T-helper 1 cell treated with Interleukin-12 subunit alpha and Interleukin-12 subunit beta and Interleukin-4 antibody, amounts not matched to agents 30 ng/mL and 1 ng/mL, for 36 hours (primary cell): ENCODE data around the gene RBBP7. TPM values are rescaled to one million over a fixed set of nuclear protein-coding genes. Genes with fewer than 3 reads are reported as not detected.

ENCODE experiments used
- intact Hi-C: fragments of 100-400 bp; cut with micrococcal nuclease; formaldehyde crosslinking; loops from one replicate; pipeline ENCODE4 v1.15.1; 2024
- total RNA-seq: library from RNA; stranded (reverse); gene quantifications from 2 replicates; pipeline ENCODE4 v1.2.3, GENCODE V29; 2022

RBBP7 gene
- 104 and 106 TPM in 2 replicates for total RNA-seq

DNA sequence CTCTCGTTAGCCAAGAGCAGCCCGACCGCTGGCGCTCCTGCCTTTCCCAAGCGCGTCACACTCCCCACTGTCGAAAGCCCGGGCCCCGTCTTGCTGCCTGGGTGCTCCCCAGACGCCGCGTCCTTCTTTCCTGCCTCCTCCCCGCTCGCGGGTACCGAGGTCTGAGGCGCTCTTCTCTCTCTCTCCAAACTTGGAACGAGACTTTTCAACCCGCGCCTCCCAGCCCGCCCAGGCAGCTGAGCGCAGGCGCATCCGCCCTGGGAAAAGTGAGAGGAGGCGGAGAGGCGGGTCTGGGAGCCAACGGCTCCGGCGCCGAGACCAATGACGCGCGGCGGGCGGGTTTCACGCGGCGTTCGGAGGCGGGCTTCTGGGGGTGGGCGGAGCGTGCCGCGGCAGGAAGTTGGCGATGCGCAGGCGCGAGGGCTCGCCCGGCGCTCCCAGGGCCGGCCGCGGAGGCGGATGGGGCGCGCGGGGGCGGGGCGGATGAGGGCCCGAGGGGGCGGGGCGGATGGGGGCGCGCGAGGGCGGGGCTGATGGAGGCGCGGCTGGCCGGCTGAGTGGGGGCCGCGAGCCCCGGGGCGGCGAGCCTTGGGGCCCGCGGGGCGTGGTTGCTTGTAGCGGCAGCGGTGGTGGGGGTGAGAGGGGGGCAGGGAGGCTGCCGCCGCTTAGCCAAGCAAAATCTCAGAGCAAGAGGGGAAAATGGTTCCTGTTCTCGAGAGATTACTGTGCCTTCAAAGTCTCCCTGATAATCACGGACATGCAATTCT lies at the start of gene RBBP7:
Gene RBBP7, minus strand, starts transcription at position 268 of the 767 bp plus-strand sequence. CDS start 309 bp downstream, outside the sequence.
- intact Hi-C loops, result loop anchor here (1.0 to 5.0 kb wide), 10 partner anchors 14 to 1533 kb away; partner anchors contain the start of genes CA5B, PIGA, REPS2 and SYAP1

DNA sequence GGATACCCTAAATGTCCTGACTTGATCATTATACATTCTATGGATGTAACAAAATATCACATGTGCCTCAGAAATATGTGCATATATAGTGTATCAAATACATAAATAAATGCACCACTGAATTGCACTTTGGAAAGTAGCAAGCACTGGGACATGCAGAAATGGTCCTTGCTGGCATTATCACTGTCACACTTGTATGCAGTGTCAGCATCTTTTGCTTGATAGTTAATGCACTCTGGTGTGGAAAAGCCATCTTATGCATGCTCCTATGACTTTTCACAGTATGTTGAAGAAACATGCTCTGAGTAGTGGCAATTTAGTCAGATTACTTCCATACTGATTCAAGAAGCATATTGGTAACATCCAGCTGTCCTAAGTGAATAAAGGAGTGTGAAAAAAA lies 48.8 kb upstream of the RBBP7 start:
- intact Hi-C loops, result no loop called here

DNA sequence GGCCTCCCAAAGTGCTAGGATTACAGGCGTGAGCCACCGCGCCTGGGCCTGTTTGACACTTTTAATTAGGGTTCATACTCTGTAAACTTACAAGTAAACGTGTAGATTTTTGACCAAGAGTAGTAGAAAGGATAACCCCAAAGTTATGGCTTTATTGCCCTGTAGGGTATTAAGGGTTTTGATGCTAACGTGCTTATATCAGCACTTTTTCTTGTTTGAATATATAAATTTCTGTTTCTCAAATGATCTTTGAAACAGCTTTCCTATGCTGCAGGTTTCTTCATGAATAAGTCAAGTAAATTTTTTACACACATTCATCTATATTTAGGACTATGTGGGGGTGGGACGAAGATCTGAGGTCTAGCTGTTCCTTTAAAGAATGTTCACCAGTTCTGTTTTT lies 47.0 kb upstream of the RBBP7 start:
- intact Hi-C loops, result no loop called here

DNA sequence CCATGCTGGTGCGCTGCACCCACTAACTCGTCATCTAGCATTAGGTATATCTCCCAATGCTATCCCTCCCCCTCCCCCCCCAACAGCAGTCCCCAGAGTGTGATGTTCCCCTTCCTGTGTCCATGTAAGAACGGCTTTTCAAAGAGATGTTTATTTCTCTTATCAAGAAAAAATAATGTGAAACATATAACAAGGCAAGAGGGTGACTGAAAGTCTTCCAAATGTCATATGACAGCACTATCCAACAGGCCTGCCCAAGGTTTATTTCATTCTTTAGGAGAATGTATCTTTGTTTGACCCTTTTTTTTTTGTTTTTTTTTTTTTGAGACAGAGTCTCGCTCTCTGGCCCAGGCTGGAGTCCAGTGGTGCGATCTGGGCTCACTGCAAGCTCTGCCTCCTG lies 46.4 kb upstream of the RBBP7 start:
- intact Hi-C loops, result no loop called here

DNA sequence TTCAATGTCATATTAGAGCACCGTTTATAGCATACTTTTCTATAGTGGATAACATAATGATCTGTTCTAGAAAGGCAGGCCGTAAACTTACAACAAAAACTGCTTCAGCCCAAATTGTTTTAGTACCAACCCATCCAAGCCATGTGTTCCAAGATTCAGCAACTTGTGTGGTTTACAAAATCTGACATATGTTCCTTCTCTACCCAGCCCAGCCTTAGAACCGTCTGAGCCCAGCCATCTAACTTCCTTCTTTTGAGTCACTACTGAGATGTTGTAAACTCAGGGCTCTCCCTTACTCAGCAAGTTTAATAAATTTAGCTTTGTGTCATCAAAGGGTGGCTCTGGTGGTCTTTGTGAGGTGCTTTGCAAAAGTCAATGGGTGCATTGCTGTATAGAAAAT lies 43.9 kb upstream of the RBBP7 start:
- intact Hi-C loops, result no loop called here

GRCh38 chrX:16910376-16910775 lies 40.2 kb upstream of the RBBP7 start:
- intact Hi-C loops, result no loop called here

DNA sequence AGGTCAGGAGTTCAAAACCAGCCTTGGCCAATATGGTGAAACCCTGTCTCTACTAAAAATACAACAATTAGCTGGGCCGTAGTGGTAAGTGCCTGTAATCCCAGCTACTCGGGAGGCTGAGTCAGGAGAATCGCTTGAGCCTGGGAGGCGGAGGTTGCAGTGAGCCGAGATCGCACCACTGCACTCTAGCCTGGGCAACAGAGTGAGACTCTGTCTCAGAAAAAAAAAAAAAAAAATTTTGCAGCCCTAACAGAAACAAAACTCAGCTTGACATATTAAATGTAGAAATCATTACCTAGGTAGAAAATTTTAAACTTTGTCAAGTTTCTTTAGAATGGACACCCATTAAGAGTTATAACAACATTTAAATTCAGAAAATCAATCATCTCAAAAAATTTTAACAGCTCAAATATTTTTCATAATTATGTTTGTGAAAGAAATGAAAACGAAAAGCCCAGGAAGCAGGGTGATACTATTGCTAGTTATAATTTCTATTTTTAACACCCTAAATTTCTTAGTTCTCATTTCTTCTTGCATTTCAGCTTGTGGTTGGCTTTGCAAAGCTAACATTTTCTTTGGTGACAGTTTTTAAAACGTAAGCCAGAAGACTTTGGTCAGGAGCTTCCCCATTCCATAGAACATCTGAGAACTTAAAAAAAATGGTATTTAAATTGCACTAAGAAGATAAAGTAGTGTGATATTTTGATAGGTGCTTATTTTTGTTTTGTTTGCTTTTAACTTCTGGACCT lies 33.3 kb upstream of the RBBP7 start:
- intact Hi-C loops, result no loop called here

DNA sequence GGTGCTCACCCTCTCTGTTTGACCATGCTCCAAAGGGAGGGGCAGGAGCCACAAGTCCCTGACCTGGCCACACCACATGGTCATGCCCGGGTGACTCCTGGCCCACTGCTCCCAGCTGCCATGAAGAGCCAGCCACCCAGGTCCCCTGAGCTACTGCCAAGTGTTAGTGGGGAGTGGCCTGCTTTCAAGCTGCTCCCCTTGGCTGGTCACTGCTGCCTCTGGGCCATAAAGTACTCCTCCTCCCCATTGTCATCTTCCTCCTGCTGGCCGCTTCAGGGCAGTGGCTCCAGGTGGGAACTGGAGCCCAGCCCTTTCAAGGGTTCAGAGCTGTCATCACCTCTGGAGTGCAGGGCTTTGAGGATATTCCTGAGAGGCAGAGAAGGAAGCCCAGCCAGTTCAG lies 27.3 kb upstream of the RBBP7 start:
- intact Hi-C loops, result no loop called here

DNA sequence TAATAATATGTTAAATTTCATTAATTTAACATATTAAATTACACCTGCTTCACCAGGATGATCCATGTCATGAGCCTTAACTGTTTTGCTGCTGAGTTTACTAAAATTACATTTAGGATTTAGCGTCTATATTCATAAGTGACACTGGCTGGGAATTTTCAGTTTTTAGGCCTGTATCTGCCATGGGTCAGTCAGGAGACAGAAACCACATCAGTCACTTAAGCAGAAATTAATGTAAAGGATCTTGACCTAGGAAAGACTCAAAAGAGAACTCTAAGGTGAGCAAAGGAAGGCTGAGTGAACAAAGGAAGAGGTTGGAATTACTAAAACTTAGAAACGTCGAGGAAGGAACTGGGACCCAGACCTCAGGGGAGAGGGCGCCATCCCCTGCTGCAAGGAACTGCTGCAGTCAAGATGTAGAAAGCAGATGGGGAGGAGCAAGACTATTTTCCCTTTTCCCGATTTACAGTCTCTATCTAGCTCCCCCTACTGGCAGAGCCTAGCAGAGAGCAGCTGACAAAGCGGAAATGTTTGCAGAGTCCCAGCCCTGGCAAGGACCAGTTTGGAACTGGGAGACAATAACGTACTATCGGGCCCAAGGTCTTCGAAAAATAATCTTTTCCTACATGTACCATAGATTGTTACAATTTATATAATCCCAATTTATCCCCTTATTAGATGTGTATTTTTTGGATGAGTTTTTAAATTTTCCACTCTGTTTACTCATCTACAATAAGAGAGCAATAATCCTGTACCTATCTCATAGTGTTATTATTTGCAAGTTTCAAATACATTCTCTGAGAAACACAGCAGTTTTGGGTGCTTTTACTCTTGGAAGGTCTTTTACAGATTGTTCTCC lies 22.6 kb upstream of the RBBP7 start:
- intact Hi-C loops, result loop anchor here (1.0 kb wide), 2 partner anchors 9 to 66 kb away; no protein-coding TSS in a partner anchor

DNA sequence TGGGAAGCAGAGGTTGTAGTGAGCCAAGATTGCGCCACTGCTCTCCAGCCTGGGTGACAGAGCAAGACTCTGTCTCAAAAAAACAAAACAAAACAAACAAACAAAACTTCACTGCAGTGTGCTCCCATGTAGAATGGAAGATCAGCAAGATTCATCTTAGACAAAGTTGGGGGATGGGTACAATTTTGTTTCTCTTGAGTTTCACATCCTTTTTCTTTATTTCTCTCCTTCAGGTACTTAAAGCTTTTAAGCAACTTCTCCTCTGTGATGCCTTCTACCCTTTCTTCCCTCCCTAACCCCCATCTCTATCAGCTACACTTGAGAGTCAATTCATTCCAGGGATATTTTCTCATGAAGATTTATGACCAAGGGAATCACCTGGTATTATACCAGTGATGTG lies 15.5 kb upstream of the RBBP7 start:
- intact Hi-C loops, result loop anchor here (10.0 kb wide), 1 partner anchor 1539 kb away; the partner anchor contains the start of gene CDKL5

DNA sequence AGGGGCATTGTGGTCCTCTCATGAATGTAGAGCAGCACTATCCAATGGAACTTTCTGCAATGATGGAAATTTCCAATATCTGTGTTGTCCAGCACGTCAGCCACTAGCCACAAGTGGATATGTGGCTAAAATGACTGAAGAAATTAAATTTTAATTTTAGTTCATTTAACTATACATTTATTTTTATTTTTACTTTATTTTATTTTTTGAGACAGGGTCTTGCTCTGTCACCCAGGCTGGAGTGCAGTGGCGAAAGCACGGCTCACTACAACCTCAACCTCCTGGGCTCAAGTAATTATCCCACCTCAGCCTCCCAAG lies 13.3 kb upstream of the RBBP7 start:
- intact Hi-C loops, result loop anchor here (1.0 to 10.0 kb wide), 5 partner anchors 9 to 1541 kb away; partner anchors contain the start of genes CDKL5 and REPS2

GRCh38 chrX:16882702-16883486 lies 12.7 kb upstream of the RBBP7 start:
- intact Hi-C loops, result loop anchor here (1.0 to 10.0 kb wide), 6 partner anchors 9 to 1542 kb away; partner anchors contain the start of genes CDKL5 and REPS2

DNA sequence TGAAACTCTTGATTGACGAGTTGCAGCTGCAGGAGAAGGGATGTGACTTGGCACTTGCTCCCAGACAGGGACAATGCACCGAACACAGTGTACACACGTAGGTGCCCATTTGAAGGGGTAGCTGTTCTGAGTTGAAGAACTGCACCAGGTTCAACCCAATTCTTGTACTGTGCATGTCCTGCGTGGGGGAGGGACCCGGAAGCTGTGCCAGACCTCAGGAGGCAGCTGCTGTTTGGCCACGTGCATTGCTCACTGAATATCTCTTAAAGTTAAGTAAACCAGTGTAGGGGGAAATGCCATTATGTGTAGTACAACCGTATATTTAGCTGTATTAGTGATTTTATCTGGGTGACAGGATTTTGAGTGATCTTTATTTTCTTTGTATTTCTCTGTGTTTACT lies 12.0 kb upstream of the RBBP7 start:
- intact Hi-C loops, result loop anchor here (1.0 to 10.0 kb wide), 3 partner anchors 11 to 1543 kb away; partner anchors contain the start of gene CDKL5

- intact Hi-C loops, result no loop called here
Measured at GRCh38 chrX:16876696-16877095, 6.5 kb upstream of the RBBP7 start.

DNA sequence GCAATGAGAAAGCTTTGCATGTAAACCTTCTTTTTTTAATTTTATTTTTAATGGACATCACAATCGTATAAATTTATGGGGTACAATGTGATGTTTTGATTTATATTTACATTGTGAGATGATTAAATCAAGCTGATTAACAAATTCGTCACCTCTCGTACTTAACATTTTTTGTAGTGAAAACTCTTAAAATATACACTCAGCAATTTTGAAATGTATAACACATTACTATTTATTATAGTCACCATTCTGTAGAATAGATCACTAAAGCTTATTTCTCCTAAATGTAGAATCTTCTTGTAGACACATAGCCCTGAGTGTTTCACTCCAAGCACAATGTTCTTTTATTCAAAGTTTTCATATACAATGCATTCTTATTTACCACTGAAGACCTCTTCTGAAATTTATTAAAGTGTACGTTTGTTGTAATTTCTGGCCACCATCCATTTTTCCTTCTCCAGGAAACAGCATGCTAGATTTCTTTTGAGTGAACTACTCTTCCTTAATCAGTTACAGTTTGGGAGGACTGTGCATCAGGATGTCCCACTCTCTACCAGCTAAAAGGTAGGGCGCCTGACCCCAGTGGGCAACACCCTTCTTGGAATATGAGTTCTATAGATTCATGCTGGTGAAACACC lies 4.4 kb upstream of the RBBP7 start:
- intact Hi-C loops, result loop anchor here (5.0 kb wide), 3 partner anchors 1017 to 1537 kb away; partner anchors contain the start of genes CA5B and PIGA

GRCh38 chrX:16873106-16873505 lies 2.9 kb upstream of the RBBP7 start:
- intact Hi-C loops, result loop anchor here (5.0 kb wide), 3 partner anchors 1016 to 1536 kb away; partner anchors contain the start of genes CA5B and PIGA

GRCh38 chrX:16870862-16871815 lies 977 bp upstream of the RBBP7 start:
- intact Hi-C loops, result loop anchor here (1.0 to 5.0 kb wide), 11 partner anchors 11 to 1534 kb away; partner anchors contain the start of genes CA5B, PIGA, REPS2 and SYAP1

- intact Hi-C loops, result loop anchor here (1.0 to 5.0 kb wide), 11 partner anchors 10 to 1532 kb away; partner anchors contain the start of genes CA5B, PIGA, REPS2 and SYAP1
Measured at GRCh38 chrX:16869393-16870094, 618 bp downstream of the RBBP7 start.
